ENCODE measurements around the gene SPHK2.

Gene SPHK2

DNA sequence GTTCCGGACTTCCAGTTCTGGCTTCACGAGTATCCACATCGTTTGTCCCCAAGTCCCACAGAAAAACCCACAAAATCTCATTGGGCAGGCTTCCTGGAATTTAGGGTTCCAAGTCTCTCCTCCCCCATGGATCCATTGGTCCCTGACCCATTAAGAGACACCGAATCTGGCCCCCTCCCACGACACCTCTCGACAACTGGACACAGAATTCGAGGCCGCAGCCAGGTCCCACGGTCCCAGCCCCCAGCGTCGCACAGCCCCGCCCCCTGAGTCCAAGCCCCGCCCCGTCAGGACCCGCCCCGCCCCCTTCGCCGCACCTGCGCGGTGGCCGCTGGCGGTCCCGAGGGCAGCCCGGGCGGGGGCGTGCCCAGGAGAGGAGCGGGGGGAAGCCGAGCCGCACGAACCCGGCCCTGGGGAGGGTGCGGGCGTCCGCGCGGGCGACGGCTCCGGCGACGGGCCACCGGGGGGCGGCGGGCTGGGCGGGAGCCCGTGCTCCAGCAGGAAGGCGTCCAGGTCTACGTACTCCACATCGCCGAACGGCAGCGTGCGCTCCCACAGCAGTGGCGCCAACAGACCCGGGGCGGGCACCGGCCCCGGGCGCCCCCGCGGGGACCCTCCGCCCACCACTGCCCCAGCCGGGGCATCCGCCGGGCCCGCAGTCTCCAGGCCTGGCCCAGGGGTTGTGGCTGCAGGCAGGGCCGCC is 16.1 kb downstream of the SPHK2 start:
- TF ChIP-seq GATA3 (IDR thresholded peaks at IDR 0.05; ENCODE audit: low read depth, low read length) (no peak), GATA2 (IDR thresholded peaks at IDR 0.05; ENCODE audit: low read depth, low read length) (no peak)

DNA sequence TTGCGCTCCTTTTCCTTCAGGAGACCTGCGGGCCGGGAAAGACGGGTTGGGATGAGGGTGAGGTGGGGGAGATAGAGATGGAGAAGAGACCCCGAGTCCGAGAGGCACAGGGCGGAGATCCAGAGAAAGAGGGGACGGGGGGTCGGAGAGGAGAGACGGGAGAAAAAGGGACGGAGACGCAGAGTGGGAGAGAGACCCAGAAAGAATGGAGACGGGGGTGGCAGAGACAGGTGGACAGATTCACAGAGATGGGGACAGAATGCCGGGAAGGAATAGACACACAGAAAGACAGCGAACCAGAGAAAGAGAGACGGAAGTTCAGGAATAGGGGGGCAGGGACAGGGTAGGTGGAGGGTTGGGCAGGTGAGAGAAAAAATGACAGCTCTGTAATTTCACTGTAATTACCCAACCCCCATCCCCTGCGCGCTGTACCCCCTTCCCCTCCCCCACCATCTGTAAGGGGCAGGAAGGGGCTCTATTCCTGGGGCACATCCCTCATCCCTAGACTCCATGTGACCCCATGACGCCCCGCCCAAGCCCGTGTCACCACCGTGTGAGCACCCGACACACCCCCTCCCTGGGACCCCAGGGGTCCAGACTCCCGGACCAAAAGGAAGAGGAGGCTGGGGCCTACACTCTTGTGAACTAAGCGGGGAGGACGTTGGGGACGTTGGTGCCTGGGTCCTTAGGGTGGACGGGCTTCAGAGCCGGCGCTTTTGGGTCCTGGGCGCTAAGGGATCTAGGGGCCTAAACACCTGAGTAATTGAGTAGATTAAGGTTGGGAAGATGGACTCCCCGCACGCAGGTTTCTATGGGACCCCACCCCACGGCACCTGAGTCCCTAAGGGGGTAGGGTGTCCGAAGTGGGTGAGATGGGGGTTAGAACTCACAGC is 16.9 kb downstream of the SPHK2 start:
- no peak for TF ChIP-seq GATA3 (IDR thresholded peaks at IDR 0.05; ENCODE audit: low read depth, low read length)
- TF ChIP-seq GATA2 (IDR thresholded peaks at IDR 0.05; ENCODE audit: low read depth, low read length) = no peak

- TF ChIP-seq GATA2 (IDR thresholded peaks at IDR 0.05; ENCODE audit: low read depth, low read length) (no peak), GATA3 (IDR thresholded peaks at IDR 0.05; ENCODE audit: low read depth, low read length) (no peak)
Measured at GRCh38 chr19:48636859-48637448, 17.6 kb downstream of the SPHK2 start, which contains the start of gene DBP. DBP (minus strand) TSS chr19:48637379; CDS start chr19:48636994, 385 bp downstream.

DNA sequence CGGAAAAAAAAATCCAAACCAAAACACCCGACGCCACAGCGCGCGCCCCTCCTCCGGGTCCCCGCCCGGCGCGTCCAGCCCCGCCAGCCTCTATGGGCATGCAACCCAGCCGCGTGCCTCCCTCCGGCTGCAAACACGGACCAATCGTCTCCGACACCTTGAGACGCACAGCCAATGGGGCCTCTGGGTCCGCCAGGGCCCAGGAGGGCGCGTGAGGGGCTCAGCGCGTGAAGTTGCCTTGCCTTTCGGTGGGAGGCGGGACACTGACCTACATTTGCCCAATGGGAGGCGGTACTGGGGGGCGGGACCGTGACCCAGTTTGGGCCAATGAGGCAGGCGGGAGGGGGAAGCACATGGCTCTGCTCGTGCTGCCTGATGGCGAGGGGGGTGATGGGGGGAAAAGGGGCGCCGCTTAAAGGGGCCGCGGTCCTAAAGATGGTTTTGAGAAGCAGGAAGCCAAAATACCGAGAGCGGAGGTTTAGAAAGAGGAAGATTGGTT is 18.2 kb downstream of the SPHK2 start:
- TF ChIP-seq GATA2 (IDR thresholded peaks at IDR 0.05; ENCODE audit: low read depth, low read length) = no peak
- no peak for TF ChIP-seq GATA3 (IDR thresholded peaks at IDR 0.05; ENCODE audit: low read depth, low read length)

DNA sequence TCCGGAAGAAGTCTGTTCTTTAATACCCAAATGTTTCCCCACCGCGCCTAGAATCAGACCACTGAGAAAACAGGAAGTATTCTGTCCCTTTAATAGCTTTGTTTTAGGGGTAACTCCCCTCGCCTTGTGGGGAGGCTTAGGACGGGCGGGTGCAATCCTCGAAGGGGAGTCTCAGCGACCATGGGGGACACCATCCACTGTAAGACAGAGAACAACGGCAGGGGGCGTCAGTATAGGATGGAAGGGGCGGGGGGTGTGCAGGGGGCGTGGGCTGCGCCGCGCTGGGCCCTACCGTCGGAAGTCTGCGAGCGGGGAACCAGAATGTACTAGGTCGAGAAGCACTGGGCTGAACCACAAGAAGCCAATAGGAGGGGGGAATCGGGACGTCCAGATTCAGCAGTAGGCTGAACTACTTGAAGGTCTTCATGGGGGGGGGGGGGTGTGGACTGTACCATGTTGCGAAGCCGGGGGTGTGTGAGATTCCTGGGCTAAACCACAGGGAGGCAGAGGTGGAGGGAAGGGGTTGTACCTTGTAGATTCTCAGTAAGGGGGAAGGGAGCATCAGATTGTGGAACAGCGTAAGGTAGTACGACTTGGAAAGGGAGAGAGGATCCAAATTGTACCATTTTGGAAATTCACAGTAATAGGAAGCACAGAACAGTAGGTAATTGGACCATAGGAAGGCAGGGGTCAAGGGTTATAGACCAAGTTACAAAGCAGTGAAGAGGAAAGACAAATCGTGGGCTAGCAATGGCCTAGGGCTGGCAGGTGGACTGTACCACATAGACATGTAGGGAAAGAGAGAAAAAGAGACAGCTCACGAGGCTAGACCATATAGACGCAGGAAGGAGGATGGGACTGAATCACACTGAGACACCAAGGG is 18.9 kb downstream of the SPHK2 start:
- TF ChIP-seq GATA3 (IDR thresholded peaks at IDR 0.05; ENCODE audit: low read depth, low read length) (no peak), GATA2 (IDR thresholded peaks at IDR 0.05; ENCODE audit: low read depth, low read length) (no peak)

- TF ChIP-seq GATA2 (IDR thresholded peaks at IDR 0.05; ENCODE audit: low read depth, low read length) (no peak), GATA3 (IDR thresholded peaks at IDR 0.05; ENCODE audit: low read depth, low read length) (no peak)
Measured at GRCh38 chr19:48638831-48639381, 19.6 kb downstream of the SPHK2 start.

- no peak for TF ChIP-seq GATA2 (IDR thresholded peaks at IDR 0.05; ENCODE audit: low read depth, low read length)
- no peak for TF ChIP-seq GATA3 (IDR thresholded peaks at IDR 0.05; ENCODE audit: low read depth, low read length)
Measured at GRCh38 chr19:48639483-48640375, 20.4 kb downstream of the SPHK2 start.

DNA sequence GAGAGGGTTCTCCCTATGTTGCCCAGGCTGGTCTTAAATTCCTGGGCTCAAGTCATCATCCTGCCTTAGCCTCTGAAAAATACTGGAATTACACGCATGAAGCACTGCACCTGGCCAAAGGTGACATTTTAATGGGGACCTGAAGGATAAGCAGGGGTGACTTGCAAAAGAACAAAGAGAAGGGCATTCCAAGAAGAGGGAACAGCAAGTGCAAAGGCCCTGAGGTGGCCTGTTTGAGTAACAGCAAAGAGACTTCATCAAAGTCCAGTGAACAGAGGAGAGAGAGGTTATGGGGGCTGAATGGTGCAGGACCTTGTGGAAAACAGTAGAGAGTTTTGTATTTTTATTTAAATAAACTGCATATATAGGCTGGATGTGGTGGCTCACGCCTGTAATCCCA is 22.5 kb downstream of the SPHK2 start:
- TF ChIP-seq GATA3 (IDR thresholded peaks at IDR 0.05; ENCODE audit: low read depth, low read length) (no peak), GATA2 (IDR thresholded peaks at IDR 0.05; ENCODE audit: low read depth, low read length) (no peak)

DNA sequence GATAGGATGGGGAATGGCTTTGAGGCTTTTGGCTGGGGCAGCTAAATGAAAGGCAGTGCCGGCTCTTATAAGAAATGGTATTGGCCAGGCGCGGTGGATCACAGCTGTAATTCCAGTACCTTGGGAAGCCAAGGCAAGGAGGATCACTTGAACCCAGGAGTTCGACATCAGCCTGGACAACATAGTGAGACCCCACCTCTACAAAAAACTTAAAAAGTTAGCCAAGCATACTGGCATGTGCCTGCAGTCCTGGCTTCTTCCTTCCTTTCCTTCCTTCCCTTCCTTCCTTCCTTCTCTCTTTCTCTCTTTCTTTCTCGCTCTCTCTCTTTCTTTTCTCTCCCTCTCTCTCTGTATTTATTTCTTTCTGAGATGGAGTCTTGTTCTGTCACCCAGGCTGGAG is 23.6 kb downstream of the SPHK2 start:
- TF ChIP-seq GATA3 (IDR thresholded peaks at IDR 0.05; ENCODE audit: low read depth, low read length) = no peak
- no peak for TF ChIP-seq GATA2 (IDR thresholded peaks at IDR 0.05; ENCODE audit: low read depth, low read length)

DNA sequence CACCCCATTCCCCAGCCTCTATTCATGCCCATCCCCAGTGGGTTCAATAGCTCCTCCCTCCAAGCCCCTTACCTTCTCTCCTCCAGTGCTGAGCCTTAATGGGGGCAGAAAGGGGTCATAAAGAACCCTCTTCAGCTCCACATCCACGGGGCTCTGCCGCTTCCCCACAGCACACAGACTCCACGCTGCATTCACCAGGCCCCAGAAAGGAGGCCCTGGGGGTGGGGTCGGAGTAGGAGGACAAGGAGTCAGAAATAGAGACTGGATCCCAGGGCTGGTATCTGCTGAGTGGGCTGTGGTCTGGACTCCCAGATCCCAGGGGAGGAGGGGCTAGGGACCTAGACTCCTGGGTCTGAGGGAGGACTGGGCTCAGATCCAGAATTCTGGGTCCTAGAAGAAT is 25.0 kb downstream of the SPHK2 start:
- TF ChIP-seq GATA3 (IDR thresholded peaks at IDR 0.05; ENCODE audit: low read depth, low read length) = no peak

DNA sequence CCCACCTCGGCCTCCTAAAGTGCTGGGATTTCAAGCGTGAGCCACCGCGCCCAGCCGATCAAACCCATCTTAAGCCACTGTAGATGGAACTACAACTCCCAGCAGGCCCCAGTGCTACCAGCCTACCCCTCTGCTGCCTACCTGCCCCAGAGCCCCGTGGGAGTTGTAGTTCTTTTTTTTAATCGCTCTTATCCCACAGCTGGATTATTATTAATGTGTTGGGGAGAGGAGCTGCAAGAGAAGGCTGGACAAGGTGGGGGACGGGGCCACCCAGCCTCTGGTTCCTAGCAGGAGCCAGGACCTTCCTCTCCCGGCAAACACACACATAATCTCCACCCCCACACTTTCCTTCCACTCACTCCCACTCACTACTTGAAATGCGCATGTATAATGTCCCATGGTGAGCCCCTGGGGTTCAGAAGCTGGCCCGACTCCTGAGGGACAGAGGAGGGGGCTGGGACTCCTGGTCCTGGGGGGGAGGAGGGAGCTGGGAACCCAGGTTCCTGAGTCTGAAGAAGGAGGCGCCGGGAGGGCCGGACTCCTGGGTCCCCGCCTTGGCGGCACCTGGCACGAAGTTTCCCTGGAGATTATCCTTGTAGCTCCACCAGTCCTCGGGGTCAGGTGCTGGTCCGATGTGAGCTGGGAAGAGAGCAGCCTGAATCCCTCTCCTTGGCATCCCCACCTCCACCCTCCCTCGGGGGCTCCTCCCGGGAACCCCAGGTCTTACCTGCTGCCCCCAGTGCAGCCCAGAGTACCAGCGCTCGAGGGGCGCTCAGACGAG is 25.7 kb downstream of the SPHK2 start:
- TF ChIP-seq GATA2 (IDR thresholded peaks at IDR 0.05; ENCODE audit: low read depth, low read length) (no peak), GATA3 (IDR thresholded peaks at IDR 0.05; ENCODE audit: low read depth, low read length) (no peak)

- TF ChIP-seq GATA2 (IDR thresholded peaks at IDR 0.05; ENCODE audit: low read depth, low read length) (no peak), GATA3 (IDR thresholded peaks at IDR 0.05; ENCODE audit: low read depth, low read length) (no peak)
Measured at GRCh38 chr19:48645620-48646000, 26.3 kb downstream of the SPHK2 start.
